ENCODE results near the gene ULK1.

ULK1 gene

GRCh38 chr12:131894313-131894860 lies at the start of gene ULK1:
ULK1 (plus strand) TSS chr12:131894622; CDS start chr12:131895002, 380 bp downstream.
- H3K4me3 ChIP-seq (ENCODE audit: low read depth, low read length), result peak within 1 kb of the TSS; percentile 63
- peak; percentile 60 for DNase-seq (ENCODE audit: low read depth)

DNA sequence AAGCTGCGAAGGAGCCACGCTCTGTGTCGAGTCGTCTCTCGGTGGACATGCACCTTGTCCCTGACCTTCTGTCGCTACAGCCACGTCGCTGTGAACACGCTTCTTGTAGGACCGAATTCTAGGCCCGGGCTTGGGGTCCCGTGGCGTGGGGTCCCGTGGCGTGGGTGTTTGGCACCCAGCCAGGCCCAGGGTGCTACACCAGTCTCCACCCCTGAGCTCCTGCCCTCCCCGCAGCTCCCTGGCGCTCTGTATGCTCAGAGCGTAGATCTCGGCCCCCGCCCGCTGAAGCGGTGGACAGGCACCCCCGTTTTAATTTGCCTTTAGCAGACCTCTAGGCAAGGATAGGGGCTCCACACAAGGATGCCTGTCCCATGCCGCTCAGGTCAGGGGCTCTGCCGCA lies 49.8 kb upstream of the ULK1 start:
- DNase-seq (ENCODE audit: low read depth), result no peak
- no peak overlapping the region for H3K4me3 ChIP-seq (ENCODE audit: low read depth, low read length)

GRCh38 chr12:131845121-131845520 lies 49.3 kb upstream of the ULK1 start:
- DNase-seq (ENCODE audit: low read depth), result no peak
- H3K4me3 ChIP-seq (ENCODE audit: low read depth, low read length), result no peak overlapping the region

- no peak for DNase-seq (ENCODE audit: low read depth)
- H3K4me3 ChIP-seq (ENCODE audit: low read depth, low read length), result no peak overlapping the region
These were observed 47.0 kb upstream of the ULK1 start for GRCh38 chr12:131847456-131847855.

DNA sequence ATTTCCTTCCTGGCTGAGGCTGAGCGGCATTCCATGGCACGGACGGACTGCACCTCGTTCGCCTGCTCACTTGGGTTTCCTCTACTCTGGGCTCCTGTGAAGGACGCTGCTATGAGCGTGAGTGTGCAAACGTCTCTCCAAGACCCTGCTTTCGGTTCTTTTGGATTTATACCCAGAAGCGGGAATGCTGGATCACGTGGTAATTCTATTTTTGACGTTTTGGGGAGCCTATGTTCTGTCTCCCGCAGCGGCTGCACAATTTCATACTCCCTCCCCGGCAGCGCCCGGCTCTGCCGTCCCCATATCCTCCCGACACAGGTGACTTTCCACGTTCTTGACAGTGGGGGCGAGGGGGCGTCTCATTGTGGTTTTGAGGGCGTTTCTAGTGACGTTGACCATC lies 45.7 kb upstream of the ULK1 start:
- H3K4me3 ChIP-seq (ENCODE audit: low read depth, low read length), result no peak overlapping the region
- DNase-seq (ENCODE audit: low read depth), result no peak

DNA sequence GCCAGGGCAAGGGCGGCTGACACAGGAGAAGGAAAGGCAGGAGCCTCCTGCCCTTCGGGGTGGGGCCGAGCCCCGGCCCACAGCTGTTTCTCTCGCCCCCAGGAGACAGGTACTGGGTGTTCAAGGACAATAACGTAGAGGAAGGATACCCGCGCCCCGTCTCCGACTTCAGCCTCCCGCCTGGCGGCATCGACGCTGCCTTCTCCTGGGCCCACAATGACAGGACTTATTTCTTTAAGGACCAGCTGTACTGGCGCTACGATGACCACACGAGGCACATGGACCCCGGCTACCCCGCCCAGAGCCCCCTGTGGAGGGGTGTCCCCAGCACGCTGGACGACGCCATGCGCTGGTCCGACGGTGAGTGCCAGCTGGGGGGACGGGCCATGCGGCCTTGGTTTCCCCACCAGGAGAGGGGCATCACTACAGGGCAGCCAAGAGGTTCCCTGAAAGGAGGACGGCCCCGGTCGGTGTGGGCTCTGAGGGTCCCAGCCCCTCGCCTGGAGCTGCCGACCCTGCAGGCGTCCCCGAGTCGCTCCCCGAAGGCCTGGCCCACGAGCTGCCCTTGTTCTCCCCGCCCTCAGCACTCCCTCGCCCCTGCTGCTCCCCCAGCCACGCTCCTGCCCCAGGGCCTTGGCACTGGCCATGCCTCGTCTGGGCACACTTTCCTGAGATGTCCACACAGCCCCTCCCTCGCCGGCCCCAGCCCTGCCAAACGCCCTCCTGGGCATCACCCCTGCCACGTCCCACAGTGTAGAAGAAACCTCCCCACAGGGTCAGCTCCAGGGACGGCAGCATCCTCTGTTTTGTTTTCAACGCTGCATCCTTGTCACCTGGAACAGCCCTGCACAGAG lies 44.5 kb upstream of the ULK1 start:
- H3K4me3 ChIP-seq (ENCODE audit: low read depth, low read length), result no peak overlapping the region
- DNase-seq (ENCODE audit: low read depth), result no peak

GRCh38 chr12:131850856-131851559 lies 43.4 kb upstream of the ULK1 start:
- DNase-seq (ENCODE audit: low read depth), result no peak
- H3K4me3 ChIP-seq (ENCODE audit: low read depth, low read length), result no peak overlapping the region

GRCh38 chr12:131851741-131852550 lies 42.5 kb upstream of the ULK1 start:
- H3K4me3 ChIP-seq (ENCODE audit: low read depth, low read length), result no peak overlapping the region
- no peak for DNase-seq (ENCODE audit: low read depth)

- H3K4me3 ChIP-seq (ENCODE audit: low read depth, low read length), result no peak overlapping the region
- no peak for DNase-seq (ENCODE audit: low read depth)
These were observed 41.7 kb upstream of the ULK1 start for GRCh38 chr12:131852551-131853299.

DNA sequence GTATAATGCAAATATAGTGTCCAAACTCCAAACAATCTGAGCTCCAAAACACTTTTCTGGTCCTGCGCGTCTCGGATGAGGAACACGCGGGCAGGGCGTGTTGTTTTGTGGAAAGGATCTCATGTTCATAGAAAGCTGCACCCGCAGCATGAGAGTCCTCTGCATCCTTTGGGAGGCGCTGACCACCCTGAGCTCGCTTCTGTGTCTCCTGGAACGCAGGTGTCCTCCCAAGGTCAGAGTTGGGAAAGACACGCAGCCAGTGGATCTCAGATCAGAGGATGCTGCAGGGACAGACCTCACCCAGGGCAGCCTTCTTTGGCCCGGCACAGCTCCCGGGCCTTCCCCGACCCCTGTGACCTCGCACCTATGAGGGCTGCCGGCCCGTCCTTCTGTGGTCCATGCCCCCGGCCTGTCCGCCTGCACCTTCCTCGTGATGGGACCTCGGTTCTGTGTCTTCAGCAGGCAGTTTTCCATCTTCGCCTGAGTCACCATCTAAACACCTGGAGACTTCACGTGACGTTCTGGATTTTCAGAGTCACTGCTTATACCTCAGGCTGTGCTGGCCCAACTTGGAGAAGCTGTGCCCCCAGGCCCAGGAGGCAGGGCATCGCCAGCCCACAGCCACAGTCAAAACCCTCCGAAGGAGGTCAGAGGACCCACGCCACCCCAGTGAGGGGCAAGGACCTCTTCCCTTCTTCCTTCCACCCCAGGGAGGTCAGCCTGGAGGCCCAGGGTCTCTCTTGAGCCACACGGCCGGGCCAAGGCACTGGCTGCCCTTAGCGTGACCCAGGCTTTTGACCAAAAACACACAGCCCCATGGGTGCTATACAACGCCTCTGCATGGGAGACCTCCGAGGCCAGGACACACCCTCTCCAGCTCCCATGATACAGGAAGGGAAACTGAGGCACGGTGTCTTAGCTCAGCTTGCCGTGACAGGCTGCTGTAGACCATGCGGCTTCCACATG lies 40.3 kb upstream of the ULK1 start:
- no peak overlapping the region for H3K4me3 ChIP-seq (ENCODE audit: low read depth, low read length)
- no peak for DNase-seq (ENCODE audit: low read depth)

GRCh38 chr12:131854861-131855476 lies 39.5 kb upstream of the ULK1 start:
- no peak for DNase-seq (ENCODE audit: low read depth)
- H3K4me3 ChIP-seq (ENCODE audit: low read depth, low read length), result no peak overlapping the region

GRCh38 chr12:131855521-131856142 lies 38.8 kb upstream of the ULK1 start:
- DNase-seq (ENCODE audit: low read depth), result no peak
- H3K4me3 ChIP-seq (ENCODE audit: low read depth, low read length), result no peak overlapping the region

GRCh38 chr12:131856366-131857097 lies 37.9 kb upstream of the ULK1 start:
- no peak for DNase-seq (ENCODE audit: low read depth)
- H3K4me3 ChIP-seq (ENCODE audit: low read depth, low read length), result no peak overlapping the region

GRCh38 chr12:131857908-131858850 lies 36.2 kb upstream of the ULK1 start:
- no peak for DNase-seq (ENCODE audit: low read depth)
- H3K4me3 ChIP-seq (ENCODE audit: low read depth, low read length), result no peak overlapping the region

- DNase-seq (ENCODE audit: low read depth), result no peak
- peak overlapping the region; percentile 1 for H3K4me3 ChIP-seq (ENCODE audit: low read depth, low read length)
These were observed 33.8 kb upstream of the ULK1 start for GRCh38 chr12:131860472-131861260.
